Heart left ventricle (tissue), 13 donors: Measurements from ENCODE around the gene TMEM270.

Source experiments
- POLR2A ChIP-seq, 2 donors: fragments of 450-650 bp; IDR thresholded peaks; one replicate each; pipeline ENCODE4 v1.6.1; 2017; ENCODE audit warnings: antibody characterized with exemption in 2 of 2, mild to moderate bottlenecking in 2 of 2, moderate library complexity in 2 of 2
- TF ChIP-seq, protein P1 (sequence below), 12 donors: fragments of 200-600 bp; sonication (generic) in 4 of 12; IDR thresholded peaks; one replicate each; pipeline versions ENCODE4 v1.5.0 to v1.8.0; 2018 to 2022; ENCODE audit warnings: antibody characterized with exemption in 12 of 12, mild to moderate bottlenecking in 5 of 12
- donor health status: ischemic (EF 13 %, LVEDD 7.1; RV severe dilation, severe dysfunction).
- donor health status: DM: no; HTN: yes; CAD: no.
- donor health status: DM: no; HTN: no; CAD: no.
- donor health status: ischemic (EF 25% LVEDD 6.9; RV normal size, moderate dysfunction).
- donor health status: ischemic (EF 25% LVEDD 5.7; RV mildly dilated, moderate dysfunction).
- donor health status: ischemic (EF 35%, LVEDD 5.7; RV mildly dilated, moderate dysfunction).
- donor health status: nonischemic (EF 11% LVEDD 7.7; RV severe dilation, severe dysfunction).
- donor health status: DM: yes; HTN: yes; CAD: no.
- donor health status: PGD.
- donor health status: ischemic (EF 29% LVEDD 5.4; RV normal size, mild dysfunction).
- donor health status: nonischemic (EF 23%, LVEDD 6.1; RV moderate dilation, normal function).

DNA sequence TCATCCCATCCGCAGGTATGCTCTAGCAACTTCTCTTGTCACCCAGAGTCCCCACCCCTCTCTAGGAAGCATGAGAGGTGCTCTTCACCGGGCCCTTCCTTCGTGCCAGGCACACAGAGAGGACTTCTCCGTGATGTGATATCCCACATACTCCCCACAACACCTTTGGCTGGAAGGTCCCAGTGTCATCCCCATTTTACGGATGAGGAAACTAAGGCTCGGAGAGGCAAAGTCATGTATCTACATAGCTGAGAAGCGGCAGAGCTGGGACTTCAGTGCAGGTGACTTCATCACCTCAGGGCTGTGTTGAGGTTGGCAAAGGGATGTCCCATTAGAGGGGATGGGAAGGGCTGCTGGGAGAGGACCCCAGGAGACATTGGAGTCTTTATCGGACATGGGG lies 15.4 kb downstream of the TMEM270 start:
- TF ChIP-seq POLR2A (IDR thresholded peaks at IDR 0.05), result no peak
- TF ChIP-seq, protein P1, sequence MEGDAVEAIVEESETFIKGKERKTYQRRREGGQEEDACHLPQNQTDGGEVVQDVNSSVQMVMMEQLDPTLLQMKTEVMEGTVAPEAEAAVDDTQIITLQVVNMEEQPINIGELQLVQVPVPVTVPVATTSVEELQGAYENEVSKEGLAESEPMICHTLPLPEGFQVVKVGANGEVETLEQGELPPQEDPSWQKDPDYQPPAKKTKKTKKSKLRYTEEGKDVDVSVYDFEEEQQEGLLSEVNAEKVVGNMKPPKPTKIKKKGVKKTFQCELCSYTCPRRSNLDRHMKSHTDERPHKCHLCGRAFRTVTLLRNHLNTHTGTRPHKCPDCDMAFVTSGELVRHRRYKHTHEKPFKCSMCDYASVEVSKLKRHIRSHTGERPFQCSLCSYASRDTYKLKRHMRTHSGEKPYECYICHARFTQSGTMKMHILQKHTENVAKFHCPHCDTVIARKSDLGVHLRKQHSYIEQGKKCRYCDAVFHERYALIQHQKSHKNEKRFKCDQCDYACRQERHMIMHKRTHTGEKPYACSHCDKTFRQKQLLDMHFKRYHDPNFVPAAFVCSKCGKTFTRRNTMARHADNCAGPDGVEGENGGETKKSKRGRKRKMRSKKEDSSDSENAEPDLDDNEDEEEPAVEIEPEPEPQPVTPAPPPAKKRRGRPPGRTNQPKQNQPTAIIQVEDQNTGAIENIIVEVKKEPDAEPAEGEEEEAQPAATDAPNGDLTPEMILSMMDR (IDR thresholded peaks at IDR 0.05), result no peak
